GM12874 (cell line): ENCODE data around the gene CTPS1.

Experiments
- CTCF ChIP-seq: IDR thresholded peaks from 2 replicates; pipeline ENCODE4 v1.5.1; 2011; ENCODE audit warnings: low read depth, mild to moderate bottlenecking, control low read depth, low read length, moderate library complexity; ENCODE audit not compliant: insufficient read depth

CTPS1 gene

GRCh38 chr1:41028034-41028642 is 48.6 kb downstream of the CTPS1 start:
- TF ChIP-seq CTCF = no peak

- TF ChIP-seq CTCF = no peak
These were observed 51.5 kb downstream of the CTPS1 start for GRCh38 chr1:41030872-41031616.

GRCh38 chr1:41032147-41032546 is 52.7 kb downstream of the CTPS1 start:
- no peak for TF ChIP-seq CTCF

GRCh38 chr1:41033272-41033671 is 53.8 kb downstream of the CTPS1 start:
- TF ChIP-seq CTCF = no peak

GRCh38 chr1:41037116-41037903 is 57.8 kb downstream of the CTPS1 start:
- no peak for TF ChIP-seq CTCF

- no peak for TF ChIP-seq CTCF
These were observed 58.6 kb downstream of the CTPS1 start for GRCh38 chr1:41038110-41038509.

- no peak for TF ChIP-seq CTCF
These were observed 62.2 kb downstream of the CTPS1 start for GRCh38 chr1:41041614-41042270.
